Stimulated activated effector memory CD8-positive, alpha-beta T cell treated with anti-CD3 and anti-CD28 coated beads, Interleukin-12 subunit alpha, Interleukin-12 subunit beta, amount 100 ng/mL, for 72 hours (primary cell): ENCODE data around the gene CENPX.

Experiments used
- ATAC-seq: fragments of 150-1000 bp; cut with Tn5 transposase; 2 replicates; pipeline ENCODE4 v1.10.0; 2021
- DNase-seq, 2 donors: peaks; one replicate each; pipeline ENCODE4 v3.0.0; 2021 to 2022; ENCODE audit warnings: low spot score in 2 of 2
- H3K27ac Mint-ChIP-seq: one replicate; pipeline ENCODE4 v1.8.0; 2022; ENCODE audit warnings: mild to moderate bottlenecking, mixed read lengths
- H3K36me3 Mint-ChIP-seq: one replicate; pipeline ENCODE4 v1.8.0; 2022; ENCODE audit warnings: mild to moderate bottlenecking, mixed read lengths
- H3K4me1 Mint-ChIP-seq: one replicate; pipeline ENCODE4 v1.8.0; 2022; ENCODE audit warnings: mixed read lengths
- H3K4me3 Mint-ChIP-seq: one replicate; pipeline ENCODE4 v1.8.0; 2022; ENCODE audit warnings: mild to moderate bottlenecking, mixed read lengths
- H3K9me3 Mint-ChIP-seq: one replicate; pipeline ENCODE4 v1.8.0; 2022; ENCODE audit warnings: mixed read lengths

Gene CENPX

DNA sequence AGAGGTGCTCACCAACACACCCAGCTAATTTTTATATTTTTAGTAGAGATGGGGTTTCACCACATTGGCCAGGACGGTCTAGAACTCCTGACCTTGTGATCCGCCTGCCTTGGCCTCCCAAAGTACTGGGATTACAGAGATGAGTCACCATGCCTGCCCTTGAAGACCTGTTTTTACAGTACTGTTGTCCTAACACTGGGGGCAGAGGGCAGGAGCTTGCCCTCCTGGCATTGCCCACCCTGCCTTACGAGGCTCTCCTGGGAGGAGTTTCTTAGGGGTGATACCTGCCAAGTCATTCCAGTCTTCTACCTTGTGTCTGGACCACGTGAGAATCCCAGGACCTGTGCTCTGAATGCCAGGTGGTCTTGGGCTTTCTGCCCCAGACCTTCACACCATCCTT lies 42.6 kb downstream of the CENPX start:
- Mint-ChIP-seq H3K4me3 (no peak overlapping the region), H3K27ac (peak overlapping the region; percentile 70), H3K9me3 (no peaks in the 10 kb centered on the region), H3K36me3 (peaks cover 45% of the 10 kb centered on the region), H3K4me1 (peaks cover 46% of the 10 kb centered on the region)
- DNase-seq (no peak), ATAC-seq (no peak)

DNA sequence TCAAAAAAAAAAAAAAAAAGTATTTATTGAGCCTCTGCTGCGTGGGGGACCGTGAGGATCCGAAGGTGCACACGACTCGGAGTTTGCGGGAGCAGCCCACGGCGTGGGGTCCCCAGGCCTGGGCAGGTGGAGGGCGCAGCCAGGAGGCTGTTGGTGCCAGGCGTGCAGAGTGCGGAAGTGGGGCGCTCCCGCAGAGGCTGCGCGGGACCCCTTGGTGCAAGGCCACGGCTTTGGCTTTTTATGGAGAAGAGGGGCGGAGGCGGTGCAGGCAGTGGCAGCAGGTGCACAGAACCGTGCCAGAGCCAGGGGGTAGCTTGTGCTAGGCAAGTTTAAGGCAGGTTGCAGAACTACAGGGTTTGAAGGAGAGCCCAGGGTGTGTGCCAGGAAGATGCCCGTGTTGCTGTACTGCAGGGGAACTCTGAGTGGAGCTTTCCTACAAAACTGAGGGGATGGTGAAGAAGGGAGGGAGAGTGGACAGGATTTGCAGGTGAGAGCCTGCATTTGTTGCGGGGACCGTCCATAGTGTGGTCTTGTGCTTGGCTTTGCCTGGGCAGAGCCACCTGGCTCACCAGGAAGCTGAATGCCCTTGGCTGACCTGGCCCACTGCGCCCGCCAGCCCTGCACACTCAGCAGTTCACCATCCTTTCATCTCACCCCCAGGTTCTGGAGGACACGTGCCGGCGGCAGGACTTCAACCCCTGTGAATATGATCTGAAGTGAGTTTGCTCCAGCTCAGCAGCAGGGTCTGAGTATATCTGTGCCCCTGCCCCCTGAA lies 44.0 kb downstream of the CENPX start:
- H3K27ac Mint-ChIP-seq, result peak overlapping the region; percentile 97
- peaks cover 31% of the 10 kb centered on the region for H3K36me3 Mint-ChIP-seq
- H3K4me1 Mint-ChIP-seq, result peaks cover 46% of the 10 kb centered on the region
- ATAC-seq (no peak), DNase-seq (no peak)
- peak overlapping the region; percentile 94 for H3K4me3 Mint-ChIP-seq
- no peaks in the 10 kb centered on the region for H3K9me3 Mint-ChIP-seq

DNA sequence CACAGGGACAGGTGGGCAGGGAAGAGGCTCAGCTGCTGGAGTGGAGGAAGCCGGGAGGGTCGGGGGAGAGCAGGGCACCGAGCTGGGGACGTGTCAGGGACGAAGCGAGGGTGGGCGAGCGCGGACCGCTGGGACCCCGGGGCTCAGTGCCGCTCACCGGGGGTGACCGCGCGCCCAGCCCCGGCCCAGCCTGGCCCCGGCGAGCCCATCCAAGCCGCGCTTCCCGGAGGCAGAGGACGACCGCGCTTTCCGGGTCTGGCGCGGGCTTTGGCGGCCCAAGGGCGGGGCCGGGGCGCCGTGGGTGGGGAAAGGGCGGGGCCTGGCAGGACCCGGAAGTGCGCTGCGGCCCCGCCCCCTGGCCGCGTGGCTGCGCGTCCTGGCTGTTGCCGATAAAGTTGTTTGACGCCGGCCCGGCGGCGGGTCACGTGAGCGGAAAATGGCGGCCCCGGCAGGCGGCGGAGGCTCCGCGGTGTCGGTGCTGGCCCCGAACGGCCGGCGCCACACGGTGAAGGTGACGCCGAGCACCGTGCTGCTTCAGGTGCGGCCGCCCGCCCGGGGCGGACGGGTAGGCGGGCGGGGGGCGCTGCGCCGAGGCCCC lies 45.4 kb downstream of the CENPX start, which contains the start of gene ASPSCR1:
ASPSCR1 (plus strand) TSS at position 419 of the 598 bp plus-strand sequence; CDS start at position 437, 18 bp downstream.
- Mint-ChIP-seq H3K36me3 (peaks cover 23% of the 10 kb centered on the region), H3K4me1 (peaks cover 40% of the 10 kb centered on the region), H3K4me3 (peak within 1 kb of the TSS; percentile 94), H3K9me3 (no peaks in the 10 kb centered on the region), H3K27ac (peak within 1 kb of the TSS; percentile 97)
- ATAC-seq, result peak; percentile 90
- peak; percentile 93 to 94 for DNase-seq

DNA sequence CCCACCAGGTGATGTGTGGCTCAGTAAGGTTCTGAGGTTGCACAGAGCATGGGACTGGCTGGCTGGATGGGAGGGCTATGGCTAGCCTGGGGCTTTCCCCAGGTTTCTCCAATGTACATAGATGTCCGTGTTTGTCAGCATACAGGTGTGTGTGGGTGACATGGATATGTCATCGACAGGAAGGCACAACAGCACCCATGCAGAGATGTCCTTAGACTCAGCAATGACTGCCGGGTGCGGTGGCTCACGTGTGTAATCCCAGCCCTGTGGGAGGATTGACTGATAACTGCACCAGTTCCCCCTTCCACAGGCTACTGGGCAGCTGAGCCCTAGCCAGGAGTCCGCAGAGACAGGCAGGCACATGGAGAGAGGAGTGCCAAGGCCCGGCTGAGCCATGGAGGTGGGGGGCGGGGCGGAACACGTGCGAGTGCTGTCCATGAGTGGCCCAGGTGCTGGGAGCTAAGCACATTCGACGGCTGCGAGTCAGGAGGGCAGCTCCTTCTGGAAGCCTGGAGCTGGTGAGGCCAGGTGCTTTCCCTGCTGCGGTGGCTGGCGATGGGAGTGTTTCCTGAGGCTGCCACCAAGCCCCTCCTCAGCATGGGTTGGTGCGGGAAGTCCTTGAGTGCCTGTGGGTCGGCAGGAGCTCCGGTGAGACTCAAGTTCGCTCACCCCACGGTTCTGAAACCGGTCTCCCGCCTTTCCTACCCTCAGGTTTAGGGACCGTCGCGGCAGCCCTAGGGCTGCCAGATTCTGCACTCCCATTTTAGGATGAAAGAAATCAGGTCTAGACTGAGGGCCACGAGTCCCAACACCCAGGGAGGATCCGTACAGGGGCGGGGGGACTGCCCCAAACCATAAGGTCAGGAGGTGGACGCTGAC lies 46.1 kb downstream of the CENPX start:
- Mint-ChIP-seq H3K4me1 (peaks cover 38% of the 10 kb centered on the region), H3K36me3 (peaks cover 20% of the 10 kb centered on the region), H3K4me3 (peak overlapping the region; percentile 94), H3K27ac (peak overlapping the region; percentile 97), H3K9me3 (no peaks in the 10 kb centered on the region)
- ATAC-seq (peak; percentile 24), DNase-seq (no peak)

DNA sequence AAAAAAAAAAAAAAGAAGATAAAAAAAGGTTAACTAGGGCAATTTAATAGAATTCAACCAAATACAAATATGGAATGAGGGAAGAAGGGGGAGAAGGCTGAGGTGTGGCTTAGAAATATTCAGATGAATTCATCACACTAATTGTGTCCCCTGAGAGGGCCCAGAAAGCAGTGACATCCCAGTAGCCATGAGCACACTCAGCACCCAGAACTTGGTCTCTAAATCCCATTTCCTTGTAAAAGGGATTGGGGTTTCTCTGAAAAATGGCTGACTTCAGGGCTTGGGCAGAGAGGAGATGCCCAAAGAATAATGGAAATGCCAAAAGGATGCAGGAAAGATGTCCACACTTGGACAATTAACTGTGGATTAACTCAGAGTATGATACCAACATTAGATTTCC lies 49.2 kb downstream of the CENPX start:
- Mint-ChIP-seq H3K36me3 (peaks cover 7% of the 10 kb centered on the region), H3K4me3 (no peak overlapping the region), H3K27ac (no peak overlapping the region), H3K4me1 (peaks cover 14% of the 10 kb centered on the region), H3K9me3 (no peaks in the 10 kb centered on the region)
- DNase-seq (no peak), ATAC-seq (no peak)

DNA sequence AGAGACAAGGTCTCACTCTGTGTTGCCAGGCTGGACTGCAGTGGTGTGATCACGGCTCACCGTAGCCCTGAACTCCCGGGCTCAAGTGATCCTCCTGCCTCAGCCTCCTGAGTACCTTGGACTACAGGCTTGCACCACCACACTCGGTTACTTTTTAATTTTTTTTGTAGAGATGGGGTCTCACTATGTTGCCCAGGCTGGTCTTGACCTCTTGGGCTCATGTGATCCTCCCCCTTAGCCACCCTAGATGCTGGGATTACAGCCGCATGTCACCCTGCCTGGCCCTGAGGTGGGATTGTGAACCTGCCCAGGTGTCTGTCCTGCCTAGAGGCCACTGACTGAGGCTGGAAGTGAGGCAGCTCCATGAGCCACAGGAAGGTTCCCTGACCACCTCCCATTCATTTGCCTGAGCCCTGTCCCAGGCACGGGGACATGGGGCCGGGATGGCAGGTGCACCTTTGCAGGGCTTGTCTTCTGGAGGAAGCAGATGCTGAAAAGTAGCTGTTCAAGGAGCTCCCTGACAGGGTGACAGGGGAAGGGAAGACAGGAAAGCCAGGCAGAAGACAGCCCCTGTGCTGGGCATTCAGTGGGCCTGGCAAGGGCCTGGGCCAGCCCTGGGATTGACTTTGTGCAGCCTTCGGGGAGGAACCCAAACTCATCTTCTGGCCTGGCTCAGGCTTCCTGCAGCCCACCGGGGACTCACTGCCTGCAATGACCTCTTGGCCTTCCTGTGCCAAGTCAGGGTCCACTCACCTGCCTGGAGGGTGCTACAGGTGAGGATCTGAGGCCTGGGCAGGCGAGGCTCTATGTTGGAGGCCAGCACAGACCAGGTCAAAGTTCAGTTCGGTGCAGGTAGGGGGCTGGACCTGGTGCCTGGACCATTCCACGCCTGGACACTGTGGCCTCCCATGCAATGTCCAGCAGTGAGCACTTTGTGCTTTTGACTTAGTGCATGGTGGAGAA lies 53.5 kb downstream of the CENPX start:
- no peaks in the 10 kb centered on the region for H3K9me3 Mint-ChIP-seq
- H3K4me1 Mint-ChIP-seq, result peaks cover 11% of the 10 kb centered on the region
- H3K4me3 Mint-ChIP-seq, result no peak overlapping the region
- H3K27ac Mint-ChIP-seq, result no peak overlapping the region
- DNase-seq (no peak), ATAC-seq (no peak)
- H3K36me3 Mint-ChIP-seq, result no peaks in the 10 kb centered on the region
